Liver (tissue), 9 donors: ENCODE results near the gene TMTC2. TPM values are rescaled to one million over a fixed set of nuclear protein-coding genes. Genes with fewer than 3 reads are reported as not detected.

Source experiments
- DNase-seq: peaks from one replicate; pipeline ENCODE4 v3.0.0-alpha.2; 2017; ENCODE audit warnings: low spot score
- H3K27ac ChIP-seq, 2 donors: one replicate each; pipeline ENCODE4 v1.7.0; 2013; ENCODE audit warnings: inconsistent platforms in 2 of 2, low read length in 2 of 2, control low read depth in 1 of 2, low read depth in 1 of 2, mild to moderate bottlenecking in 1 of 2
- H3K27me3 ChIP-seq, 4 donors: one replicate each; pipeline versions ENCODE4 v1.6.1 to v1.7.0; 2013; ENCODE audit warnings: low read length in 3 of 4, inconsistent platforms in 1 of 4, mild to moderate bottlenecking in 1 of 4, moderate library complexity in 1 of 4; ENCODE audit not compliant: control insufficient read depth in 4 of 4, insufficient read depth in 4 of 4
- H3K36me3 ChIP-seq, 4 donors: one replicate each; pipeline versions ENCODE4 v1.6.1 to v1.7.0; 2013; ENCODE audit warnings: low read length in 3 of 4, mild to moderate bottlenecking in 3 of 4, low read depth in 1 of 4, moderate library complexity in 1 of 4; ENCODE audit not compliant: control insufficient read depth in 4 of 4, insufficient read depth in 3 of 4
- H3K4me1 ChIP-seq, 4 donors: one replicate each; pipeline versions ENCODE4 v1.6.1 to v1.7.0; 2013; ENCODE audit warnings: low read length in 3 of 4, mild to moderate bottlenecking in 3 of 4, moderate library complexity in 1 of 4; ENCODE audit not compliant: control insufficient read depth in 4 of 4, insufficient read depth in 4 of 4
- H3K4me3 ChIP-seq, 3 donors: one replicate each; pipeline versions ENCODE4 v1.6.1 to v1.7.0; 2013; ENCODE audit warnings: low read length in 3 of 3, control low read depth in 1 of 3, low read depth in 1 of 3, mild to moderate bottlenecking in 1 of 3
- H3K9ac ChIP-seq, 2 donors: one replicate each; pipeline ENCODE4 v1.7.0; 2013; ENCODE audit warnings: low read length in 2 of 2, mild to moderate bottlenecking in 2 of 2, moderate library complexity in 2 of 2, control low read depth in 1 of 2, low read depth in 1 of 2
- H3K9me3 ChIP-seq, 4 donors: one replicate each; pipeline versions ENCODE4 v1.6.1 to v1.7.0; 2013; ENCODE audit warnings: low read length in 3 of 4; ENCODE audit not compliant: control insufficient read depth in 4 of 4
- EGR1 ChIP-seq, 2 donors: IDR thresholded peaks; 2 replicates each; pipeline ENCODE4 v1.6.1; 2016 to 2018; ENCODE audit warnings: antibody characterized with exemption in 2 of 2, low read depth in 2 of 2
- GABPA ChIP-seq, 2 donors: IDR thresholded peaks in 1 of 2; conservative IDR thresholded peaks in 1 of 2; 2 replicates each; pipeline ENCODE4 v1.6.1; 2016; ENCODE audit warnings: antibody characterized with exemption in 2 of 2, mild to moderate bottlenecking in 1 of 2, moderate library complexity in 1 of 2
- HNF4A ChIP-seq, 2 donors: conservative IDR thresholded peaks; 2 replicates each; pipeline ENCODE4 v1.6.1; 2016; ENCODE audit warnings: antibody characterized with exemption in 2 of 2, mild to moderate bottlenecking in 2 of 2
- HNF4G ChIP-seq: IDR thresholded peaks from 2 replicates; pipeline ENCODE4 v1.6.1; 2016; ENCODE audit warnings: antibody characterized with exemption
- JUND ChIP-seq, 2 donors: IDR thresholded peaks; 2 replicates each; pipeline ENCODE4 v1.6.1; 2016; ENCODE audit warnings: antibody characterized with exemption in 2 of 2
- NR2F2 ChIP-seq: IDR thresholded peaks from 2 replicates; pipeline ENCODE4 v1.6.1; 2016; ENCODE audit warnings: antibody characterized with exemption
- RXRA ChIP-seq, 2 donors: IDR thresholded peaks; 2 replicates each; pipeline ENCODE4 v1.6.1; 2017 to 2018; ENCODE audit warnings: antibody characterized with exemption in 2 of 2, mild to moderate bottlenecking in 1 of 2
- SP1 ChIP-seq: IDR thresholded peaks from 2 replicates; pipeline ENCODE4 v1.6.1; 2018; ENCODE audit warnings: antibody characterized with exemption, mild to moderate bottlenecking
- TAF1 ChIP-seq: conservative IDR thresholded peaks from 2 replicates; pipeline ENCODE4 v1.6.1; 2016; ENCODE audit warnings: antibody characterized with exemption, mild to moderate bottlenecking
- WGBS: extraction: QIAGEN DNeasy Blood & Tissue Kit; methylation state at CpG from one replicate; pipeline ENCODE4 v1.1.7; 2013; 5-methylcytosine and 5-hydroxymethylcytosine counted together
- polyA plus RNA-seq, 2 donors: library from polyadenylated mRNA; stranded (reverse) in 1 of 2; unstranded in 1 of 2; fragments of 200-250 nt in 1 of 2; fragments of >200 nt in 1 of 2; fragmentation: Nextera tagmentation in 1 of 2; extraction: Ambion mirVana in 1 of 2; gene quantifications; one replicate each; pipeline versions ENCODE4 v1.2.1 to v1.2.3, GENCODE V29; 2013 to 2015
- total RNA-seq, 2 donors: library from RNA; depleted of rRNA; stranded (reverse); fragments of >200 nt; gene quantifications; one replicate each; pipeline ENCODE4 v1.2.3, GENCODE V29; 2014
- TF ChIP-seq, protein P1 (sequence below): IDR thresholded peaks from 2 replicates; pipeline ENCODE4 v1.6.1; 2016; ENCODE audit warnings: antibody characterized with exemption
- TF ChIP-seq, protein P2 (sequence below): IDR thresholded peaks from 2 replicates; pipeline ENCODE4 v1.6.1; 2016; ENCODE audit warnings: antibody characterized with exemption, mild to moderate bottlenecking
- TF ChIP-seq, protein P3 (sequence below): fragments of 150-350 bp; IDR thresholded peaks from 2 replicates; pipeline ENCODE4 v1.5.1; 2017; ENCODE audit warnings: improper control_type of control experiment, low read depth, low read length; ENCODE audit not compliant: missing input control
- TF ChIP-seq, protein P4 (sequence below): IDR thresholded peaks from 2 replicates; pipeline ENCODE4 v1.6.1; 2016; ENCODE audit warnings: antibody characterized with exemption
- donor health status: healthy.
- donor health status: healthy.
- donor health status: healthy.
- donor health status: healthy.
- donor health status: healthy.

The TMTC2 gene
- total and polyA plus RNA-seq, 4 donors = 0.36 to 3.0 (median 0.61) TPM

DNA sequence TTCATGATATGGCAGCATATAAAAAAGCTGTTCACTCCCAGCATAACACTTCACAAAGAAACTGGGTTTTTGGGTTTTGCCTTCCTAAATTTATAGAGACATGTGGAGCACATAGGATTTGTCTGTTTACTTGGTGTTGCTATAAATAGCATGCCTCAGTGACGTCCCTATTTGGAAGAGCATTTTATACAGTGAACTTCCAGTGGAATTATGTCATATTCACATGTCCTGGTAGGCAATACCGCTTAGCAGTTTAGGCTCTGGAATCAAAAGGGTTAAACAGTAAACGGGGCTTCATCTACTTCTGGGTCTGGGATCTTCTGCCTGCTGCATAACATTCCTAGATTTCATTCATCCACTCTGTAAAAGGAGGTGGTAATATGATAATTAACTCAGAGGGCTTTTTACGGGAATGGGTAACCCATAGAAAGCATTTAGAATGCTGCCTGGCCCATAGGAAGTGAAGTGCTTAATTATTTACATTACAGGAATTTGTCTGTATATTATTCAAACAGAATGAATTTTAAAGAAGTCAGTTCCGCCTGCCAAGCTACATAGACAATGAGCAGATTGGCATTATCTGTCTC lies 396.1 kb downstream of the TMTC2 start (continued):
- no peak for TF ChIP-seq RXRA (IDR thresholded peaks at IDR 0.05)
- TF ChIP-seq, protein P1, sequence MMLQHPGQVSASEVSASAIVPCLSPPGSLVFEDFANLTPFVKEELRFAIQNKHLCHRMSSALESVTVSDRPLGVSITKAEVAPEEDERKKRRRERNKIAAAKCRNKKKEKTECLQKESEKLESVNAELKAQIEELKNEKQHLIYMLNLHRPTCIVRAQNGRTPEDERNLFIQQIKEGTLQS = no peak
- no peak for TF ChIP-seq EGR1 (IDR thresholded peaks at IDR 0.05; ENCODE audit: low read depth in 2 of 2)

DNA sequence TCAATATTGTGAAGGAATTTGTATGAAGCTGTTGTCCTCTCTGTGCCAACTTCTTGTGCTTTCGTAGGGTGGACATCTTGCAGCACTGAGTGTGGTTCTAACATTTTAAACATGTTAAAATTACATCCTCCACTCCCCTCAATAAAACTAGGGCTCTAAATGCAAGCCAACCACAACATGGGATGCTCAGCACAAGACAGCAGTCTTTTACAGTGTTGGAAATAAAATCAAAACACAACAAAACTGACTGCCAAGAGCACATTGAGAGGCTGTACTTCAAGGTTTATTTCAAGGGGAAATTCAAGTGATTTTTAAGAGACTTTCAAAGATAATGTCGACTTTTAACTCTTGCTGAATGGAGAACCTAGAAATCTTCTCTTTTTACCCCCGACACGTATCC lies 396.9 kb downstream of the TMTC2 start:
- H3K9ac ChIP-seq = no peak overlapping the region
- no peak overlapping the region for H3K27ac ChIP-seq
- no peak for TF ChIP-seq SP1
- TF ChIP-seq, protein P2, sequence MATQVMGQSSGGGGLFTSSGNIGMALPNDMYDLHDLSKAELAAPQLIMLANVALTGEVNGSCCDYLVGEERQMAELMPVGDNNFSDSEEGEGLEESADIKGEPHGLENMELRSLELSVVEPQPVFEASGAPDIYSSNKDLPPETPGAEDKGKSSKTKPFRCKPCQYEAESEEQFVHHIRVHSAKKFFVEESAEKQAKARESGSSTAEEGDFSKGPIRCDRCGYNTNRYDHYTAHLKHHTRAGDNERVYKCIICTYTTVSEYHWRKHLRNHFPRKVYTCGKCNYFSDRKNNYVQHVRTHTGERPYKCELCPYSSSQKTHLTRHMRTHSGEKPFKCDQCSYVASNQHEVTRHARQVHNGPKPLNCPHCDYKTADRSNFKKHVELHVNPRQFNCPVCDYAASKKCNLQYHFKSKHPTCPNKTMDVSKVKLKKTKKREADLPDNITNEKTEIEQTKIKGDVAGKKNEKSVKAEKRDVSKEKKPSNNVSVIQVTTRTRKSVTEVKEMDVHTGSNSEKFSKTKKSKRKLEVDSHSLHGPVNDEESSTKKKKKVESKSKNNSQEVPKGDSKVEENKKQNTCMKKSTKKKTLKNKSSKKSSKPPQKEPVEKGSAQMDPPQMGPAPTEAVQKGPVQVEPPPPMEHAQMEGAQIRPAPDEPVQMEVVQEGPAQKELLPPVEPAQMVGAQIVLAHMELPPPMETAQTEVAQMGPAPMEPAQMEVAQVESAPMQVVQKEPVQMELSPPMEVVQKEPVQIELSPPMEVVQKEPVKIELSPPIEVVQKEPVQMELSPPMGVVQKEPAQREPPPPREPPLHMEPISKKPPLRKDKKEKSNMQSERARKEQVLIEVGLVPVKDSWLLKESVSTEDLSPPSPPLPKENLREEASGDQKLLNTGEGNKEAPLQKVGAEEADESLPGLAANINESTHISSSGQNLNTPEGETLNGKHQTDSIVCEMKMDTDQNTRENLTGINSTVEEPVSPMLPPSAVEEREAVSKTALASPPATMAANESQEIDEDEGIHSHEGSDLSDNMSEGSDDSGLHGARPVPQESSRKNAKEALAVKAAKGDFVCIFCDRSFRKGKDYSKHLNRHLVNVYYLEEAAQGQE = no peak
- no peak for TF ChIP-seq HNF4A (conservative IDR thresholded peaks at IDR 0.05)
- TF ChIP-seq NR2F2 = no peak
- TF ChIP-seq EGR1 (IDR thresholded peaks at IDR 0.05; ENCODE audit: low read depth in 2 of 2) = no peak
- no peak for TF ChIP-seq GABPA (IDR thresholded peaks at IDR 0.05 in 1 of 2, conservative IDR thresholded peaks at IDR 0.05 in 1 of 2)
- TF ChIP-seq, protein P3, sequence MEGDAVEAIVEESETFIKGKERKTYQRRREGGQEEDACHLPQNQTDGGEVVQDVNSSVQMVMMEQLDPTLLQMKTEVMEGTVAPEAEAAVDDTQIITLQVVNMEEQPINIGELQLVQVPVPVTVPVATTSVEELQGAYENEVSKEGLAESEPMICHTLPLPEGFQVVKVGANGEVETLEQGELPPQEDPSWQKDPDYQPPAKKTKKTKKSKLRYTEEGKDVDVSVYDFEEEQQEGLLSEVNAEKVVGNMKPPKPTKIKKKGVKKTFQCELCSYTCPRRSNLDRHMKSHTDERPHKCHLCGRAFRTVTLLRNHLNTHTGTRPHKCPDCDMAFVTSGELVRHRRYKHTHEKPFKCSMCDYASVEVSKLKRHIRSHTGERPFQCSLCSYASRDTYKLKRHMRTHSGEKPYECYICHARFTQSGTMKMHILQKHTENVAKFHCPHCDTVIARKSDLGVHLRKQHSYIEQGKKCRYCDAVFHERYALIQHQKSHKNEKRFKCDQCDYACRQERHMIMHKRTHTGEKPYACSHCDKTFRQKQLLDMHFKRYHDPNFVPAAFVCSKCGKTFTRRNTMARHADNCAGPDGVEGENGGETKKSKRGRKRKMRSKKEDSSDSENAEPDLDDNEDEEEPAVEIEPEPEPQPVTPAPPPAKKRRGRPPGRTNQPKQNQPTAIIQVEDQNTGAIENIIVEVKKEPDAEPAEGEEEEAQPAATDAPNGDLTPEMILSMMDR = no peak
- 77% methylated on average over 4 of the region's 4 CpGs for WGBS
- no peaks in the 10 kb centered on the region for H3K9me3 ChIP-seq
- H3K27me3 ChIP-seq = no peaks in the 10 kb centered on the region
- H3K36me3 ChIP-seq = no peaks in the 10 kb centered on the region
- no peak overlapping the region for H3K4me3 ChIP-seq
- no peak for DNase-seq
- H3K4me1 ChIP-seq = no peaks in the 10 kb centered on the region

GRCh38 chr12:83084516-83085234 lies 398.0 kb downstream of the TMTC2 start:
- 65% methylated on average over 3 of the region's 3 CpGs for WGBS
- H3K9me3 ChIP-seq = no peaks in the 10 kb centered on the region
- TF ChIP-seq NR2F2 = no peak
- TF ChIP-seq HNF4A (conservative IDR thresholded peaks at IDR 0.05) = no peak
- TF ChIP-seq, protein P2 = no peak
- no peak for TF ChIP-seq JUND (IDR thresholded peaks at IDR 0.05)
- TF ChIP-seq, protein P4, sequence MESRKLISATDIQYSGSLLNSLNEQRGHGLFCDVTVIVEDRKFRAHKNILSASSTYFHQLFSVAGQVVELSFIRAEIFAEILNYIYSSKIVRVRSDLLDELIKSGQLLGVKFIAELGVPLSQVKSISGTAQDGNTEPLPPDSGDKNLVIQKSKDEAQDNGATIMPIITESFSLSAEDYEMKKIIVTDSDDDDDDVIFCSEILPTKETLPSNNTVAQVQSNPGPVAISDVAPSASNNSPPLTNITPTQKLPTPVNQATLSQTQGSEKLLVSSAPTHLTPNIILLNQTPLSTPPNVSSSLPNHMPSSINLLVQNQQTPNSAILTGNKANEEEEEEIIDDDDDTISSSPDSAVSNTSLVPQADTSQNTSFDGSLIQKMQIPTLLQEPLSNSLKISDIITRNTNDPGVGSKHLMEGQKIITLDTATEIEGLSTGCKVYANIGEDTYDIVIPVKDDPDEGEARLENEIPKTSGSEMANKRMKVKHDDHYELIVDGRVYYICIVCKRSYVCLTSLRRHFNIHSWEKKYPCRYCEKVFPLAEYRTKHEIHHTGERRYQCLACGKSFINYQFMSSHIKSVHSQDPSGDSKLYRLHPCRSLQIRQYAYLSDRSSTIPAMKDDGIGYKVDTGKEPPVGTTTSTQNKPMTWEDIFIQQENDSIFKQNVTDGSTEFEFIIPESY = no peak
- no peak for TF ChIP-seq TAF1
- TF ChIP-seq, protein P3 = no peak
- TF ChIP-seq HNF4G = no peak
- TF ChIP-seq, protein P1 = no peak

More at GRCh38 chr12:83084516-83085234, 398.0 kb downstream of the TMTC2 start:
- Histone ChIP-seq H3K4me1 (no peaks in the 10 kb centered on the region), H3K27ac (no peak overlapping the region), H3K4me3 (no peak overlapping the region), H3K27me3 (no peaks in the 10 kb centered on the region), H3K36me3 (no peaks in the 10 kb centered on the region), H3K9ac (no peak overlapping the region)
- DNase-seq = no peak
